ENCODE data around the gene STK36. TPM values are rescaled to one million over a fixed set of nuclear protein-coding genes. Genes with fewer than 3 reads are reported as not detected.

The STK36 gene
- total and polyA plus RNA-seq, 2 donors (not counting 1 experiment from before 2014, with no cell fraction given) = 29.0 to 42.9 TPM

DNA sequence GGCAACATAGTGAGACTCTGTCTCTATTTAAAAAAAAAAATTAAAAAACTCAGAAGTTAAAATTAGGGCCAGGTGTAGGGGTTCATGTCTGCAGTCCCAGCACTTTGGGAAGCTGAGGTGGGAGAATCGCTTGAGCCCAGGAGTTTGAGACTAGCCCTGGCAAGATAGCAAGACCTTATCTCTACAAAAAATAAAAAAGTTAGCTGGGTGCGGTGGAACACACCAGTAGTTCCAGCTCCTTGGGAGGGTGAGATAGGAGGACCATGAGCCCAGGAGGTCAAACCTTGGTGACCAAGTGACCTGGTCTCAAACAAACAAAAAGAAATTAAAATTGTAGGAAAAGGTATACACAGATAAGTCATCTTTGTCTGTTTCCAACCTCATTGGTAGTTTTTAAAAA is 50.0 kb downstream of the STK36 start:
- H3K36me3 ChIP-seq (replicated peaks in 1 of 2; ENCODE audit: control extremely low read depth in 1 of 2, control insufficient read depth in 1 of 2, extremely low read depth in 1 of 2, insufficient read depth in 2 of 2, low read length in 1 of 2) = peaks cover 1 to 3% of the 10 kb centered on the region in 2 experiments
- no peaks in the 10 kb centered on the region for H3K4me1 ChIP-seq (ENCODE audit: control insufficient read depth in 2 of 2, insufficient read depth in 2 of 2, low read length in 2 of 2)
- H3K27me3 Mint-ChIP-seq = no peaks in the 10 kb centered on the region
- ATAC-seq (ENCODE audit: low read depth) (no peak), DNase-seq (no peak)
- no peak for TF ChIP-seq EZH2 (IDR thresholded peaks at IDR 0.05; ENCODE audit: borderline replicate concordance, insufficient read depth, low read depth, low read length, poor library complexity, severe bottlenecking)
- TF ChIP-seq, protein P1, sequence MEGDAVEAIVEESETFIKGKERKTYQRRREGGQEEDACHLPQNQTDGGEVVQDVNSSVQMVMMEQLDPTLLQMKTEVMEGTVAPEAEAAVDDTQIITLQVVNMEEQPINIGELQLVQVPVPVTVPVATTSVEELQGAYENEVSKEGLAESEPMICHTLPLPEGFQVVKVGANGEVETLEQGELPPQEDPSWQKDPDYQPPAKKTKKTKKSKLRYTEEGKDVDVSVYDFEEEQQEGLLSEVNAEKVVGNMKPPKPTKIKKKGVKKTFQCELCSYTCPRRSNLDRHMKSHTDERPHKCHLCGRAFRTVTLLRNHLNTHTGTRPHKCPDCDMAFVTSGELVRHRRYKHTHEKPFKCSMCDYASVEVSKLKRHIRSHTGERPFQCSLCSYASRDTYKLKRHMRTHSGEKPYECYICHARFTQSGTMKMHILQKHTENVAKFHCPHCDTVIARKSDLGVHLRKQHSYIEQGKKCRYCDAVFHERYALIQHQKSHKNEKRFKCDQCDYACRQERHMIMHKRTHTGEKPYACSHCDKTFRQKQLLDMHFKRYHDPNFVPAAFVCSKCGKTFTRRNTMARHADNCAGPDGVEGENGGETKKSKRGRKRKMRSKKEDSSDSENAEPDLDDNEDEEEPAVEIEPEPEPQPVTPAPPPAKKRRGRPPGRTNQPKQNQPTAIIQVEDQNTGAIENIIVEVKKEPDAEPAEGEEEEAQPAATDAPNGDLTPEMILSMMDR (IDR thresholded peaks at IDR 0.05) = no peak
- no CpG with 5 or more reads among the region's 2 CpGs for WGBS (ENCODE audit: insufficient coverage)
- no peak overlapping the region for H2AFZ ChIP-seq (ENCODE audit: insufficient read depth, low read depth, low read length, poor library complexity, severe bottlenecking)
- POLR2A ChIA-PET = interaction anchor here (0.7 kb wide), 1 partner anchor 11 kb away, joined by 3 read pairs; the partner anchor contains the start of gene TTLL4
- H3K27ac ChIP-seq (ENCODE audit: low read length in 2 of 2) = no peak overlapping the region
- peaks cover 0 to 20% (median 10%) of the 10 kb centered on the region in 3 donors for H3K9me3 ChIP-seq (ENCODE audit: control extremely low read depth in 1 of 3, control insufficient read depth in 2 of 3, insufficient read depth in 1 of 3, low read length in 2 of 3)
- peaks cover 3% of the 10 kb centered on the region for H3K4me1 Mint-ChIP-seq
- H3K9ac ChIP-seq (ENCODE audit: low read length) = no peak overlapping the region
- no peaks in the 10 kb centered on the region for H4K20me1 ChIP-seq (ENCODE audit: control insufficient read depth, insufficient read depth, low read length, poor library complexity, severe bottlenecking)
- no peak overlapping the region for H3K4me3 Mint-ChIP-seq
- H3K4me2 ChIP-seq (replicated peaks; ENCODE audit: low read depth, low read length, poor library complexity, severe bottlenecking) = no peak overlapping the region
- peaks cover 46% of the 10 kb centered on the region for H3K79me2 ChIP-seq (ENCODE audit: control insufficient read depth, insufficient read depth, low read length)
- H3K27ac Mint-ChIP-seq = no peak overlapping the region
- CTCF ChIA-PET = interaction anchor here (0.6 to 0.9 kb wide), 2 partner anchors 154 to 382 kb away, joined by 3 to 4 read pairs; no protein-coding TSS in a partner anchor
- no peaks in the 10 kb centered on the region for H3K27me3 ChIP-seq (replicated peaks in 1 of 4; ENCODE audit: control extremely low read depth in 1 of 4, control insufficient read depth in 3 of 4, insufficient read depth in 4 of 4, low read length in 3 of 4)
- H3K9me3 Mint-ChIP-seq (ENCODE audit: insufficient read depth) = no peaks in the 10 kb centered on the region
- intact Hi-C loops (cut with micrococcal nuclease) = no loop called here
- no peak overlapping the region for H3K4me3 ChIP-seq (ENCODE audit: control extremely low read depth in 1 of 5, extremely low read depth in 1 of 5, insufficient read depth in 1 of 5, low read depth in 2 of 5, low read length in 4 of 5)

DNA sequence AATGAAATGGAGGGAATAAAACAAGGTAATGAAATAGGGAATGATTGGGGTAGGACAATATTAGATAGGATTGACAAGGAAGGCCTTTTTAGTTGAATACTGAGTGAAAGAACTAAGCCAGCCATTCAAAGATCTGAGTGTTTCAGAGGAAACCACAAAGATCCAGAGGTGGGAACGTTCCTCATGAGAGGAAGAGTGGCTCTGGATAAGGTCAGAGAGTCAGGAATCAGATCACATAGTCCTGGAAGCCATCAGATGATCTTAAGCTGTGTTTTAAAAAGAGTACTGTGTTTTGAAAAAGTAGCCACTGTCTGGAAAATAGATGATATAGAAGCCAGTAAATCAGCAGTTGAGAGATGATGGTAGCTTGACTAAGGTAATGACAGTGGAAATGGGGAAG is 50.5 kb downstream of the STK36 start:
- TF ChIP-seq, protein P1 (IDR thresholded peaks at IDR 0.05) = no peak
- TF ChIP-seq EZH2 (IDR thresholded peaks at IDR 0.05; ENCODE audit: borderline replicate concordance, insufficient read depth, low read depth, low read length, poor library complexity, severe bottlenecking) = no peak
- no peaks in the 10 kb centered on the region for H3K4me1 ChIP-seq (ENCODE audit: control insufficient read depth in 2 of 2, insufficient read depth in 2 of 2, low read length in 2 of 2)
- ATAC-seq (ENCODE audit: low read depth) (no peak), DNase-seq (no peak)
- H3K4me2 ChIP-seq (replicated peaks; ENCODE audit: low read depth, low read length, poor library complexity, severe bottlenecking) = no peak overlapping the region
- H3K36me3 ChIP-seq (replicated peaks in 1 of 2; ENCODE audit: control extremely low read depth in 1 of 2, control insufficient read depth in 1 of 2, extremely low read depth in 1 of 2, insufficient read depth in 2 of 2, low read length in 1 of 2) = peaks cover 3% of the 10 kb centered on the region in 2 experiments
- no peak overlapping the region for H2AFZ ChIP-seq (ENCODE audit: insufficient read depth, low read depth, low read length, poor library complexity, severe bottlenecking)
- Mint-ChIP-seq H3K27ac (no peak overlapping the region), H3K4me3 (no peak overlapping the region), H3K4me1 (peaks cover 3% of the 10 kb centered on the region), H3K9me3 (ENCODE audit: insufficient read depth) (no peaks in the 10 kb centered on the region), H3K27me3 (no peaks in the 10 kb centered on the region)
- H3K79me2 ChIP-seq (ENCODE audit: control insufficient read depth, insufficient read depth, low read length) = peaks cover 46% of the 10 kb centered on the region
- H3K27ac ChIP-seq (ENCODE audit: low read length in 2 of 2) = no peak overlapping the region
- H3K27me3 ChIP-seq (replicated peaks in 1 of 4; ENCODE audit: control extremely low read depth in 1 of 4, control insufficient read depth in 3 of 4, insufficient read depth in 4 of 4, low read length in 3 of 4) = no peaks in the 10 kb centered on the region
- no peak overlapping the region for H3K4me3 ChIP-seq (ENCODE audit: control extremely low read depth in 1 of 5, extremely low read depth in 1 of 5, insufficient read depth in 1 of 5, low read depth in 2 of 5, low read length in 4 of 5)
- WGBS (ENCODE audit: insufficient coverage) = 69% methylated on average over 1 of the region's 1 CpG
- no peaks in the 10 kb centered on the region for H4K20me1 ChIP-seq (ENCODE audit: control insufficient read depth, insufficient read depth, low read length, poor library complexity, severe bottlenecking)
- peaks cover 0 to 23% (median 11%) of the 10 kb centered on the region in 3 donors for H3K9me3 ChIP-seq (ENCODE audit: control extremely low read depth in 1 of 3, control insufficient read depth in 2 of 3, insufficient read depth in 1 of 3, low read length in 2 of 3)
- ChIA-PET CTCF (interaction anchor here (0.9 kb wide), 1 partner anchor 154 kb away, joined by 3 read pairs; no protein-coding TSS in a partner anchor), POLR2A (interaction anchor here (0.7 kb wide), 1 partner anchor 12 kb away, joined by 3 read pairs; the partner anchor contains the start of gene TTLL4)
- intact Hi-C loops (cut with micrococcal nuclease) = no loop called here
- H3K9ac ChIP-seq (ENCODE audit: low read length) = no peak overlapping the region

All from B cell (primary cell).